Erythroblast (primary cell): ENCODE measurements around the gene ACADSB.

Experiments
- GATA1 ChIP-seq: IDR thresholded peaks from 2 replicates; pipeline ENCODE4 v1.6.1; 2011; ENCODE audit warnings: low read depth, mild to moderate bottlenecking, control low read depth, low read length, moderate library complexity
- POLR2A ChIP-seq: IDR thresholded peaks from 2 replicates; pipeline ENCODE4 v1.6.1; 2011; ENCODE audit warnings: mild to moderate bottlenecking, low read length

DNA sequence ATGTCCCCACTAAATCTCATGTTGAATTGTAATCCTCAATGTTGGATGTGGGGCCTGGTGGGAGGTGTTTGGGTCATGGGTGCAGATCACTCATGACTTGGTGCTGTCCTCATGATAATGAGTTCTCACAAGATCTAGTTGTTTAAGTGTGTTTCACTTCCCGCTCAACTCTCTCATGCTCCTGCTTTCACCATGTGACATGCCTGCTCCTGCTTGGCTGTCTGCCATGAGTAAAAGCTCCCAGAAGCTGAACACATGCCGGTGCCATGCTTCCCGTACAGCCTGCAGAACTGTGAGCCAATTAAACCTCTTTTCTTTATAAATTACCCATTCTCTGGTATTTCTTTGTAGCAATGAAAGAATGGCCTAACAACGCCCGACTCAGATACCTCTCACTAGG, 34.8 kb upstream of the ACADSB start:
- TF ChIP-seq POLR2A = no peak
- no peak for TF ChIP-seq GATA1
